Left lobe of liver (tissue), 2 donors: ENCODE results near the gene TXNIP. TPM values are rescaled to one million over a fixed set of nuclear protein-coding genes. Genes with fewer than 3 reads are reported as not detected.

ENCODE experiments used
- ATAC-seq: fragments of 200-7000 bp; cut with Tn5 transposase; one replicate; pipeline ENCODE4 v1.9.1; 2020; ENCODE audit warnings: mild to moderate bottlenecking, moderate library complexity
- DNase-seq: peaks from one replicate; pipeline ENCODE4 v3.0.0-alpha.2; 2020; ENCODE audit warnings: low spot score
- total RNA-seq: library from RNA; stranded (reverse); gene quantifications from one replicate; pipeline ENCODE4 v1.2.1, GENCODE V29; 2021
- donor health status: DM: no; HTN: no; CAD: no; lungs with moderate emphysema.
- donor health status: DM: no; HTN: yes; CAD: no.

Gene TXNIP
- total RNA-seq, 1 donor from 2014 or later, result 66.5 TPM

GRCh38 chr1:145964328-145965118, 31.9 kb downstream of the TXNIP start, which contains the start of the genes ANKRD34A and POLR3GL:
Gene ANKRD34A, minus strand, starts transcription at chr1:145964575. Its CDS starts 2,816 bp downstream, at chr1:145961759.
Gene POLR3GL, plus strand, starts transcription at chr1:145964690. Its CDS starts 10,176 bp downstream, at chr1:145974866.
- DNase-seq, result peak; percentile 97
- ATAC-seq, result peak; percentile 82

GRCh38 chr1:145963265-145964019, 32.9 kb downstream of the TXNIP start:
- peak; percentile 32 for DNase-seq
- ATAC-seq, result no peak

- DNase-seq (peak; percentile 53), ATAC-seq (no peak)
These were observed 33.9 kb downstream of the TXNIP start for GRCh38 chr1:145962157-145963102.

- peak; percentile 52 for DNase-seq
- ATAC-seq, result no peak
These were observed 34.8 kb downstream of the TXNIP start for GRCh38 chr1:145961425-145962156.

DNA sequence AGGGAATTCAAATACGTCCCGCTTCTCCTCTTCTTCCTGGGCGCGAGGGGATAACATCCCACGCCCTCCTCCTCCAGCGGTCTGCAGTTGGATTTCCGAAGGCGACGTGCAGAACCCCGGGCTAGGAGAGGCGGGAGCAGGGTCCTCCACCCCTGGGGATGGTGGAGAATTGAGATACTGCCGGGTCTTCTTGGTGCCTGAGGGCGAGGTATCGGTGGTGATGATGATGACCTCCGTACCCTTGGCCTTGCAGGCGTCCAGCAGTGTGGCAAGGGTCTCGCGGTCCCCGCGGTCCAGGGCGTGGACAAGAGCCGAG, 35.3 kb downstream of the TXNIP start:
- ATAC-seq (no peak), DNase-seq (no peak)

- peak; percentile 87 for DNase-seq
- ATAC-seq, result peak; percentile 66
These were observed 35.8 kb downstream of the TXNIP start for GRCh38 chr1:145960468-145961108.

DNA sequence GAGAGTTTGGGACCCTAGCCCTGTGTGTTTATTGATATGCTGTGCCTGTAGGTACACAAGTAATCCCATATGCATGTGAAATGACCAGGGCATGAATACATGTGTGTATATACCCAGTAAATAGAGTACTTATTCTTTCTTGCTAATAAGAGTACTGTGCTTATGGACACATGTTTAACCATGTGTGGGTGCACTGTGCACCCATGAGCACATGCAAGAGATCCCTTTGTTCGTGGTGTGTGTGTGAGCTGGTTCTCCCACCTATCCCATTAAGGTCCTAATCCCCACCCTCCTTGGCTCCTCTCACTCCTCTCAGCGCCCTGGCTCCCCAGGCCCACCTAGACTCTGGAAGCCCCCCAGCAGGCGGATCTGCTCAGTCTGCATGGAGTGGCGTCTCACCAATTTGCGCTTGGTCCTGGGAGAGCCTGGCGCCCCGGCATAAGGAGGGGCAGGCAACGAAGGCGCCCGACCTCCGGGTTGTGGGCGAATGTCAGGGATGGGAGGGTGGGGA, 36.4 kb downstream of the TXNIP start:
- DNase-seq, result no peak

GRCh38 chr1:145959333-145959732, 37.0 kb downstream of the TXNIP start:
- DNase-seq, result peak; percentile 11

More for the DNA sequence above, 36.4 kb downstream of the TXNIP start:
- ATAC-seq, result no peak

DNA sequence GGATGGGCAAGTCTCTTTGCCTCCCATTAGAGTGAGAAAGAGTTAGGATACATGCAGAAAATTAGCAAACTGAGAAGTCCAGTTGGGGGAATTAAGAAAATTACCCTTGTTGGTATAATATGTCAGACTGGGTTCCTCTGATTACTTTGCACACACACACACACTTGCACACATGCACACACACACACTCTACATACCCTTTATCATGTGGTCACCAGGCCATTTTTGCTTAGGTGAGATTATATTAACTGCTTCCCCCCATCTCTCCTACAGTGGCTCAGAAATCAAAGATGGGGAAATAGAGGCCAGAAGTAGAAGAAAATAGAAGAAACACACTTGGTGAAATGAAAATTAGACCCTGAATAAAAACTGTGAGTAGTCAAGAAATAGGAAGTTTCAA, 37.6 kb downstream of the TXNIP start:
- DNase-seq (no peak), ATAC-seq (no peak)

More at GRCh38 chr1:145959333-145959732, 37.0 kb downstream of the TXNIP start:
- ATAC-seq, result no peak

DNA sequence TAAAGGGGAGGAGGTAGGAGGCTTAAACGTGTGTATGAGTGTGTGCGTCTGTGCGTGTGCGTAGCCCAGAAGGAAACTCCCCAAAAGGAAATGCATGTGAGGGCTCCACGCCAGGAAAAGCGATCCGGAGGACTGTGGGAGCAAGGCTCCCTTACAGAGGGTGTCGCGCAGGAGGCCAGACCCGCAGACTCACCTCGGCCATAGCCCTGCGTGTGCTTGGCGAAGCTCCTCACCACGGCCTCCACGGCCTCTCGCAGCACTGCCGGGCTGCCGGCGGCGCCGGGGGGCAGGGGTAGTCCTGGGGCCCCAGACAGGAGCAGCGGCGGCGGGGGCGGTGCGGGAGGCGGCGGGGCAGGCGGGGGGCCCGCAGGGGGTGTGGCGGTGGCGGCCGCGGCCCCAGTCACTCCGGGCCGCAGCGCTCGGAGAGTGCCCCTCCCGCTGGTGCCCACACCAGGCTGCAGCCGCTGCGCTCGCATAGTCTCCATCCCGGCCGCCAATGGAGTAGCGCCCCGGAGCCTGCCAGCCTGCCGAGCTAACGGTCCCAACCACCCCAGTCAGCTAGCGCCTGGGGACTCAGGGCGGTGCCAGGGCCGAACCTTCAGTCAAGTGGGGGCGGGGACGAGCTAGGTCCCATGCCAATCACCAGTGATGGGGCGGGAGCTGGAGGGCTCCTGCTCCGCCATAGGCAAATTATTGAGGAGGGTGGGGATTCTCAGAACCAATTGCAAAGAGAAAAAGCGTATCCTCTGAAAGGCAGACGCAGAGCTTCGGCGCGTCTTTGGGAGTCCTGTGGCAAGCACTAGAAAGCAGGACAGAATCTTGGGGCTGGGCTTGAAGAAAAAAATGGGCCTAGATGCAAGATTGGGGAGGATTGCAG, 38.7 kb downstream of the TXNIP start, which contains the start of gene LIX1L:
TSS of gene LIX1L (minus strand) at position 575 of the 877 bp plus-strand sequence. CDS start at position 485, 90 bp downstream.
- DNase-seq (peak; percentile 98), ATAC-seq (peak; percentile 84)

- peak; percentile 63 for DNase-seq
- ATAC-seq, result no peak
These were observed 39.5 kb downstream of the TXNIP start for GRCh38 chr1:145956781-145957442.

GRCh38 chr1:145956361-145956760, 40.0 kb downstream of the TXNIP start:
- ATAC-seq, result no peak
- DNase-seq, result no peak

DNA sequence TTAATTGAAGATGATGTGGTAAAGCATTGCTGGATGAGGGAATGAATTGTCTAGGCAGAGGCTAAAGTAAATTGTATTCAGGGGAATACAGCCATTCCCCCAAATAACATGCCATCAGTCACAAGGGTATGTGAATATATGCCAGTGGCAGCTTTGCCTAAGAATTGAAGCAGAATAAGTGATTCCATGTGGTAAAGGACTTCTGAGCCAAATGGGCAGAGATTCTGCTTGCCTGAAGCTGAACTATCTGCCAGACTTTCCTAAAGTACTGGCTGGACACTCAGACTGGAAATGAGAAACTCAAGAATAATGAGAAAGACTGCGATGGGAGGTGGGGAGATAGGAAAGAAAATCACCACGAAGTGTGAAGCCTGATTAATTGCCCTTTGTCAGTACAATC, 40.9 kb downstream of the TXNIP start:
- DNase-seq, result no peak
- ATAC-seq, result no peak

GRCh38 chr1:145953861-145954260, 42.5 kb downstream of the TXNIP start:
- ATAC-seq (no peak), DNase-seq (no peak)

DNA sequence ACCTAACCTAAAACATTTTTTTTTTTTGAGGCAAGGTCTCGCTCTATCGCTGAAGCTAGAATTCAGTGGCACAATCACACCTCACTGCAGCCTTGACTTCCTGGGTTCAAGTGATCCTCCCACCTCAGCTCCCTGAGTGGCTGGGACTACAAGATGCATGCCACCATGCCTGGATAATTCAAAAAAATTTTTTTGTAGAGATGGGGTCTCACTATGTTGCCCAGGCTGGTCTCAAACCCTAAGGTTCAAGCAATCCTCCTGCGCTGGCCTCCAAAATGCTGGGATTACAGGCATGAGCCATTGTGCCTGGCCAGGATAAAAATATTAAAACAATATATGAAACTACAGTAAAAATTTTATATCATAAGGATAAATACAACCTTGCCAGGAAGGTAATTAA, 43.5 kb downstream of the TXNIP start:
- DNase-seq (no peak), ATAC-seq (no peak)

DNA sequence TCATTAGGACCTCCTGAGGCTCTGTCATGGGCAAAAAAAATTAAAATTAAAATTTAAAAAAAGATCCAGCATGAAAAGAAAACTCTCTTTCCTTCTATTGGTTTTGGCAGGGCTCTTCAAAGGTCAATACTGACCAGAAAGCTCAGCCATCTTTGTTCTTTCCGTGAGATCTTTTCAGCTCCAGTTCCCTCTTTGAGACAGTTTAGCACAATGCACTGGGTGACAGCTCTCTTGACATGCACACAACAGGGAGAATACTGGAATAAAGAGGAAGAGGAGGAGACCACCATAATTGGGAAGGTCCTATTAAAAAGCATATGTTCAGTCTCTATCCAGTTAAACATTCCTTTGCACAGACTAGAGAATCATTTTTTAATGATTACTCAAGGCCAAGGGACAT, 44.9 kb downstream of the TXNIP start:
- DNase-seq, result no peak
- ATAC-seq, result no peak

- DNase-seq (no peak), ATAC-seq (no peak)
These were observed 47.2 kb downstream of the TXNIP start for GRCh38 chr1:145949219-145949618.

- DNase-seq (no peak), ATAC-seq (no peak)
These were observed 48.8 kb downstream of the TXNIP start for GRCh38 chr1:145947551-145947950.
